H1 (cell line): Measurements from ENCODE around the gene BEAN1. TPM values are rescaled to one million over a fixed set of nuclear protein-coding genes. Genes with fewer than 3 reads are reported as not detected.

Source experiments
- CTCF ChIA-PET: fragments of 300-600 bp; sonication (Branson Sonifier 250); formaldehyde crosslinking; loops from one replicate; lab custom pipeline; 2021; ENCODE audit not compliant: partially characterized antibody; lab: Charles Lee
- POLR2A ChIA-PET: fragments of 300-600 bp; sonication (Branson Sonifier 250); formaldehyde crosslinking; loops from one replicate; lab custom pipeline; 2021; ENCODE audit warnings: inconsistent platforms; ENCODE audit not compliant: partially characterized antibody; lab: Charles Lee
- DNase-seq, 2 experiments: peaks; one replicate each; pipeline versions ENCODE4 v3.0.0 to v3.0.0-alpha.2; 2010 to 2022; ENCODE audit warnings: low spot score in 2 of 2, low read depth in 1 of 2, mixed read lengths in 1 of 2
- FAIRE-seq: peaks from 2 replicates; lab custom pipeline; 2011; peaks lifted over from hg19 to GRCh38; lab: Jason Lieb, UNC
- H2AFZ ChIP-seq: 2 replicates; pipeline ENCODE4 v1.8.1; 2012; ENCODE audit warnings: low read length, inconsistent platforms
- H2AK5ac ChIP-seq: 2 replicates; pipeline ENCODE4 v1.6.1; 2013; ENCODE audit warnings: low read depth, low read length
- H2BK120ac ChIP-seq: replicated peaks from 2 replicates; pipeline ENCODE3; 2013; ENCODE audit warnings: low read depth, low read length, inconsistent platforms
- H2BK12ac ChIP-seq: 2 replicates; pipeline ENCODE4 v1.6.1; 2013; ENCODE audit warnings: low read depth, low read length
- H2BK15ac ChIP-seq: 2 replicates; pipeline ENCODE4 v1.6.1; 2013; ENCODE audit warnings: low read length
- H2BK20ac ChIP-seq: 2 replicates; pipeline ENCODE4 v1.6.1; 2013; ENCODE audit warnings: low read length
- H2BK5ac ChIP-seq: 2 replicates; pipeline ENCODE4 v1.6.1; 2013; ENCODE audit warnings: low read depth, low read length
- H3K14ac ChIP-seq: 2 replicates; pipeline ENCODE4 v1.6.1; 2013; ENCODE audit warnings: inconsistent platforms; ENCODE audit not compliant: insufficient read length
- H3K18ac ChIP-seq: 2 replicates; pipeline ENCODE4 v1.6.1; 2013; ENCODE audit warnings: low read length; ENCODE audit errors: extremely low read depth
- H3K23ac ChIP-seq: 2 replicates; pipeline ENCODE4 v1.6.1; 2013; ENCODE audit warnings: inconsistent platforms; ENCODE audit not compliant: insufficient read length
- H3K23me2 ChIP-seq: 2 replicates; pipeline ENCODE4 v1.6.1; 2013; ENCODE audit warnings: low read depth, low read length
- H3K27ac ChIP-seq: 2 replicates; pipeline ENCODE4 v1.6.1; 2011; ENCODE audit warnings: low read depth, low read length, inconsistent platforms
- H3K27me3 ChIP-seq, 4 experiments: replicated peaks in 1 of 4; 1 replicate in 1 of 4; 2 replicates in 3 of 4; pipeline versions ENCODE4 v1.6.1 to v1.8.1; 2011 to 2013; ENCODE audit warnings: low read length in 3 of 4, mild to moderate bottlenecking in 3 of 4, inconsistent platforms in 2 of 4, mixed read lengths in 2 of 4, moderate library complexity in 1 of 4; ENCODE audit not compliant: control insufficient read depth in 3 of 4, insufficient read depth in 3 of 4; ENCODE audit errors: extremely low read depth in 1 of 4
- H3K36me3 ChIP-seq, 4 experiments: 2 replicates each; pipeline versions ENCODE4 v1.6.1 to v1.8.1; 2011 to 2013; ENCODE audit warnings: mild to moderate bottlenecking in 4 of 4, low read length in 3 of 4, moderate library complexity in 2 of 4, control low read depth in 1 of 4, inconsistent platforms in 1 of 4; ENCODE audit not compliant: insufficient read depth in 4 of 4, control insufficient read depth in 2 of 4
- H3K4ac ChIP-seq: replicated peaks from 2 replicates; pipeline ENCODE3; 2013; ENCODE audit warnings: low read length, low read depth, mixed read lengths, inconsistent platforms; ENCODE audit not compliant: insufficient read length
- H3K4me1 ChIP-seq, 4 experiments: replicated peaks in 1 of 4; 1 replicate in 1 of 4; 2 replicates in 3 of 4; pipeline versions ENCODE4 v1.6.1 to v1.8.1; 2011 to 2013; ENCODE audit warnings: low read length in 3 of 4, inconsistent platforms in 2 of 4, mixed read lengths in 1 of 4; ENCODE audit not compliant: insufficient read depth in 4 of 4, control insufficient read depth in 3 of 4
- H3K4me2 ChIP-seq, 2 experiments: 2 replicates each; pipeline versions ENCODE4 v1.6.1 to v1.8.1; 2011 to 2013; ENCODE audit warnings: low read depth in 2 of 2, low read length in 2 of 2, control low read depth in 1 of 2, inconsistent platforms in 1 of 2, mild to moderate bottlenecking in 1 of 2; ENCODE audit not compliant: insufficient read depth in 1 of 2
- H3K4me3 ChIP-seq, 4 experiments: fragments of 200-600, 300-600 bp in 1 of 4; sonication (generic), shearing (Covaris generic), sonication (Bioruptor Twin) in 1 of 4; 2 replicates each; pipeline versions ENCODE4 v1.5.1 to v1.8.1; 2011 to 2016; ENCODE audit warnings: low read length in 4 of 4, low read depth in 3 of 4, control low read depth in 2 of 4, inconsistent platforms in 2 of 4, mild to moderate bottlenecking in 2 of 4, mixed read lengths in 1 of 4, moderate library complexity in 1 of 4; ENCODE audit not compliant: insufficient read depth in 2 of 4; ENCODE audit errors: extremely low read depth in 1 of 4
- H3K56ac ChIP-seq: replicated peaks from 2 replicates; pipeline ENCODE3; 2013; ENCODE audit warnings: low read depth, mild to moderate bottlenecking, mixed read lengths, low read length, inconsistent platforms; ENCODE audit not compliant: insufficient read length
- H3K79me1 ChIP-seq: 2 replicates; pipeline ENCODE4 v1.6.1; 2013; ENCODE audit warnings: low read depth, low read length, control low read depth
- H3K79me2 ChIP-seq, 2 experiments: 2 replicates each; pipeline versions ENCODE4 v1.6.1 to v1.8.1; 2012 to 2013; ENCODE audit warnings: low read length in 2 of 2, mild to moderate bottlenecking in 2 of 2, inconsistent platforms in 1 of 2; ENCODE audit not compliant: insufficient read depth in 2 of 2, control insufficient read depth in 1 of 2
- H3K9ac ChIP-seq, 4 experiments: replicated peaks in 1 of 4; 1 replicate in 1 of 4; 2 replicates in 3 of 4; pipeline versions ENCODE4 v1.6.1 to v1.8.1; 2011 to 2013; ENCODE audit warnings: low read depth in 3 of 4, low read length in 3 of 4, control low read depth in 2 of 4, mild to moderate bottlenecking in 2 of 4, moderate library complexity in 2 of 4, inconsistent platforms in 1 of 4; ENCODE audit errors: extremely low read depth in 1 of 4
- H3K9me3 ChIP-seq, 2 experiments: 2 replicates each; pipeline versions ENCODE4 v1.6.1 to v1.8.1; 2012 to 2013; ENCODE audit warnings: mild to moderate bottlenecking in 2 of 2, moderate library complexity in 2 of 2, control low read depth in 1 of 2, inconsistent platforms in 1 of 2, low read depth in 1 of 2, low read length in 1 of 2, mixed read lengths in 1 of 2; ENCODE audit not compliant: insufficient read depth in 2 of 2
- H4K20me1 ChIP-seq, 2 experiments: replicated peaks in 1 of 2; 2 replicates each; pipeline versions ENCODE3 to v1.8.1; 2011 to 2013; ENCODE audit warnings: inconsistent platforms in 2 of 2, low read length in 2 of 2, mild to moderate bottlenecking in 1 of 2; ENCODE audit not compliant: insufficient read depth in 2 of 2, control insufficient read depth in 1 of 2
- H4K5ac ChIP-seq: 2 replicates; pipeline ENCODE4 v1.6.1; 2013; ENCODE audit warnings: low read length, low read depth, mixed read lengths, inconsistent platforms; ENCODE audit not compliant: insufficient read length
- H4K8ac ChIP-seq: 2 replicates; pipeline ENCODE4 v1.8.0; 2013; ENCODE audit warnings: mild to moderate bottlenecking, moderate library complexity, low read length, inconsistent platforms; ENCODE audit not compliant: insufficient read depth; ENCODE audit errors: extremely low read depth
- H4K91ac ChIP-seq: replicated peaks from 2 replicates; pipeline ENCODE3; 2013; ENCODE audit warnings: low read length, mixed read lengths, inconsistent platforms; ENCODE audit not compliant: insufficient read length
- CTBP2 ChIP-seq: IDR thresholded peaks from 2 replicates; pipeline ENCODE4 v1.7.0; 2011; ENCODE audit warnings: borderline replicate concordance, mild to moderate bottlenecking, moderate library complexity, mixed read lengths, low read length; ENCODE audit not compliant: insufficient read depth, insufficient read length
- EZH2 ChIP-seq: fragments of 200-600 bp; sonication (generic); IDR thresholded peaks from 2 replicates; pipeline ENCODE4 v1.7.1; 2012; ENCODE audit warnings: low read depth, mild to moderate bottlenecking, moderate library complexity, low read length, inconsistent platforms; ENCODE audit not compliant: severe bottlenecking
- KDM1A ChIP-seq: fragments of 200-600, 300-600 bp; sonication (generic); IDR thresholded peaks from 2 replicates; pipeline ENCODE4 v1.7.1; 2016; ENCODE audit warnings: mild to moderate bottlenecking, low read length, borderline replicate concordance
- NRF1 ChIP-seq: IDR thresholded peaks from 2 replicates; pipeline ENCODE4 v1.6.1; 2011; ENCODE audit warnings: mild to moderate bottlenecking, low read depth, low read length, improper control_type of control experiment
- POLR2AphosphoS5 ChIP-seq: IDR thresholded peaks from 2 replicates; pipeline ENCODE4 v1.6.1; 2011; ENCODE audit warnings: low read depth, low read length
- SP4 ChIP-seq: IDR thresholded peaks from 2 replicates; pipeline ENCODE4 v1.6.1; 2012; ENCODE audit warnings: low read length, inconsistent platforms
- TBP ChIP-seq: IDR thresholded peaks from 2 replicates; pipeline ENCODE4 v1.6.1; 2011; ENCODE audit warnings: low read depth, low read length, improper control_type of control experiment
- WGBS, 2 experiments: shearing (Covaris generic) in 1 of 2; methylation state at CpG; one replicate each; pipeline versions ENCODE4 v1.1.6 to v1.1.7; 2013 to 2015; ENCODE audit warnings: low lambda C conversion rate in 2 of 2, mixed read lengths in 2 of 2, inconsistent platforms in 1 of 2, low coverage in 1 of 2, missing lambda C conversion rate in 1 of 2; ENCODE audit not compliant: insufficient replicate concordance in 2 of 2, insufficient coverage in 1 of 2, insufficient read length in 1 of 2; ENCODE audit errors: extremely low coverage in 1 of 2, missing lambda C conversion rate in 1 of 2; 5-methylcytosine and 5-hydroxymethylcytosine counted together
- polyA plus RNA-seq, 7 experiments: library from polyadenylated mRNA; depleted of rRNA in 3 of 7; stranded (reverse) in 5 of 7; unstranded in 2 of 7; fragments of >200 nt in 5 of 7; fragments of 200-250 nt in 2 of 7; gene quantifications; 1 replicate in 5 of 7; 2 replicates in 1 of 7; 4 replicates in 1 of 7; pipeline versions ENCODE4 v1.2.1 to v1.2.3, GENCODE V29; 2011 to 2013; ENCODE audit warnings: missing spikeins in 2 of 7, mixed read lengths in 2 of 7
- total RNA-seq: library from RNA; stranded (reverse); fragmentation: NEBNext Ultra II Directional; extraction: Animal tissue kit (Norgen Biotek cat#: 25700); gene quantifications from 2 replicates; pipeline ENCODE4 v1.2.1, GENCODE V29; 2021
- TF ChIP-seq, protein P1 (sequence below), 3 experiments: IDR thresholded peaks; 1 replicate in 2 of 3; 2 replicates in 1 of 3; pipeline versions ENCODE4 v1.5.1 to v1.6.1; 2011; ENCODE audit warnings: low read length in 3 of 3, mild to moderate bottlenecking in 3 of 3, inconsistent platforms in 2 of 3, low read depth in 1 of 3, moderate library complexity in 1 of 3; ENCODE audit not compliant: insufficient read depth in 1 of 3; ENCODE audit errors: control extremely low read depth in 1 of 3
- TF ChIP-seq, protein P2 (sequence below): IDR thresholded peaks from 2 replicates; pipeline ENCODE4 v1.6.1; 2012; ENCODE audit warnings: inconsistent platforms

BEAN1 gene
- total and polyA plus RNA-seq, 2 of the 8 experiments (the other 6 are each of a cell fraction or from before 2014, with no cell fraction given), result 0.08 TPM; not detected in 1

DNA sequence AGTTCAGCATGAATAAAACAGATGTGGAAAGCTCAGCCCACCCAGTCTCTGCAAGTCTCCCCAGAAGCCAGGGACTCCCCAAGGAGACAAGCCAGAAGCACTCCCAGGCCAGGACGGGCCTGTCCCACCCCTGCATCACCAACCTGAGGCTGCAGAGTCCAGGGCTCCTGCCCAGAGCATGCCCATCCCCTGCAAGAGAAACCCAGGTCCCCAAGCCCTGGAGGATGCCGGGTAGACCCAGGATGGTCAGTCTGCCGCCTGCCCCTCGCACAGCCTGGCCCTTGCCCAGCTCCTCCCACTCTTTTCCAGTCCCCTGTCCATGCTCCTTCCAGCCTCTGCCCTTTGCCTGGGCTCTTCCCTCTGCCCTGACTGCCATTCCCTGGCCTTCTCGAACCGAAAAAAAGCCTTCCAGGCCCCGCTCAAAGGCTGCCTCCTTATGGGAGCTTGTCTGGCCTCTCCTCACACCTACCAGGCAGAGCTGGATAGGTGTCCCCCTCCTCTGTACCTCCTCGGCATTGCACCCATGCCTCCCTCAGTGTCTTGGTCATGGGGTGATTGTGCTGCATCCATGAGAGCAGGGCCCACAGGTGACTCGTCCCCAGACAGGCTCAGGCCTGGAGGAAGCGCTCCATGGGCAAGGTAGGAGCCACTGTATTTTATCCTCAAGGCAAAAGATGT, 44.8 kb downstream of the BEAN1 start:
- Histone ChIP-seq H2BK5ac (no peak overlapping the region), H3K56ac (no peak overlapping the region), H4K8ac (no peak overlapping the region), H3K27ac (no peak overlapping the region), H3K23me2 (peaks cover 3% of the 10 kb centered on the region; the same call in 1 of the 2 replicates), H3K4me3 (no peak overlapping the region), H3K4me1 (peaks cover 0 to 4% (median 1%) of the 10 kb centered on the region in 4 experiments; a peak in 2 of 7 replicates), H2BK15ac (no peak overlapping the region; the same call in 1 of the 2 replicates), H2AK5ac (no peak overlapping the region), H3K4me2 (no peak overlapping the region), H3K79me1 (no peaks in the 10 kb centered on the region), H4K20me1 (no peaks in the 10 kb centered on the region), H3K4ac (no peak overlapping the region), H3K14ac (no peak overlapping the region), H3K23ac (no peak overlapping the region), H3K27me3 (no peaks in the 10 kb centered on the region; a peak in 3 of 7 replicates), H4K91ac (no peak overlapping the region), H2BK12ac (no peak overlapping the region), H3K9me3 (no peaks in the 10 kb centered on the region), H3K36me3 (no peaks in the 10 kb centered on the region), H3K79me2 (no peaks in the 10 kb centered on the region), H2BK20ac (no peak overlapping the region), H3K9ac (no peak overlapping the region), H2BK120ac (no peak overlapping the region), H4K5ac (no peak overlapping the region), H3K18ac (no peak overlapping the region), H2AFZ (no peak overlapping the region)
- ChIA-PET POLR2A (no interaction called here), CTCF (interaction anchor here (0.7 to 15.3 kb wide), 17 partner anchors 9 to 128 kb away, joined by 3 to 226 read pairs (median 5); no protein-coding TSS in a partner anchor)
- DNase-seq (no peak), FAIRE-seq (no peak)
- 85% methylated on average over 9 of the region's 10 CpGs; no CpG with 5 or more reads in 1 of the 2 experiments for WGBS, 2 experiments
- no peak for TF ChIP-seq SP4
- TF ChIP-seq POLR2AphosphoS5, result no peak
- TF ChIP-seq EZH2, result no peak
- TF ChIP-seq, protein P1, sequence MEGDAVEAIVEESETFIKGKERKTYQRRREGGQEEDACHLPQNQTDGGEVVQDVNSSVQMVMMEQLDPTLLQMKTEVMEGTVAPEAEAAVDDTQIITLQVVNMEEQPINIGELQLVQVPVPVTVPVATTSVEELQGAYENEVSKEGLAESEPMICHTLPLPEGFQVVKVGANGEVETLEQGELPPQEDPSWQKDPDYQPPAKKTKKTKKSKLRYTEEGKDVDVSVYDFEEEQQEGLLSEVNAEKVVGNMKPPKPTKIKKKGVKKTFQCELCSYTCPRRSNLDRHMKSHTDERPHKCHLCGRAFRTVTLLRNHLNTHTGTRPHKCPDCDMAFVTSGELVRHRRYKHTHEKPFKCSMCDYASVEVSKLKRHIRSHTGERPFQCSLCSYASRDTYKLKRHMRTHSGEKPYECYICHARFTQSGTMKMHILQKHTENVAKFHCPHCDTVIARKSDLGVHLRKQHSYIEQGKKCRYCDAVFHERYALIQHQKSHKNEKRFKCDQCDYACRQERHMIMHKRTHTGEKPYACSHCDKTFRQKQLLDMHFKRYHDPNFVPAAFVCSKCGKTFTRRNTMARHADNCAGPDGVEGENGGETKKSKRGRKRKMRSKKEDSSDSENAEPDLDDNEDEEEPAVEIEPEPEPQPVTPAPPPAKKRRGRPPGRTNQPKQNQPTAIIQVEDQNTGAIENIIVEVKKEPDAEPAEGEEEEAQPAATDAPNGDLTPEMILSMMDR (IDR thresholded peaks at IDR 0.05; ENCODE audit: control extremely low read depth in 1 of 3, insufficient read depth in 1 of 3, low read depth in 1 of 3, low read length in 3 of 3), result peak; percentile 48 to 53 (median 53)
- TF ChIP-seq, protein P2, sequence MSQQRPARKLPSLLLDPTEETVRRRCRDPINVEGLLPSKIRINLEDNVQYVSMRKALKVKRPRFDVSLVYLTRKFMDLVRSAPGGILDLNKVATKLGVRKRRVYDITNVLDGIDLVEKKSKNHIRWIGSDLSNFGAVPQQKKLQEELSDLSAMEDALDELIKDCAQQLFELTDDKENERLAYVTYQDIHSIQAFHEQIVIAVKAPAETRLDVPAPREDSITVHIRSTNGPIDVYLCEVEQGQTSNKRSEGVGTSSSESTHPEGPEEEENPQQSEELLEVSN, result no peak
- no peak for TF ChIP-seq CTBP2
- TF ChIP-seq TBP, result 0 out of 2 replicates have a peak, but pooled peaks have one; percentile 26
- no peak for TF ChIP-seq KDM1A
- TF ChIP-seq NRF1, result no peak
